GM21825 (cell line): ENCODE measurements around the gene DNHD1.
A peak's percentile ranks its signal among the peaks of the same experiment; 100 is the strongest.

Experiments
- ATAC-seq: cut with Tn5 transposase; IDR thresholded peaks from one replicate; pipeline ENCODE4 v1.9.1; 2021; ENCODE audit warnings: mild to moderate bottlenecking, moderate library complexity; ENCODE audit not compliant: unreplicated experiment

DNHD1 gene

GRCh38 chr11:6609502-6610015 is 112.5 kb downstream of the DNHD1 start:
- no peak for ATAC-seq

GRCh38 chr11:6610591-6610990 is 113.5 kb downstream of the DNHD1 start:
- no peak for ATAC-seq

DNA sequence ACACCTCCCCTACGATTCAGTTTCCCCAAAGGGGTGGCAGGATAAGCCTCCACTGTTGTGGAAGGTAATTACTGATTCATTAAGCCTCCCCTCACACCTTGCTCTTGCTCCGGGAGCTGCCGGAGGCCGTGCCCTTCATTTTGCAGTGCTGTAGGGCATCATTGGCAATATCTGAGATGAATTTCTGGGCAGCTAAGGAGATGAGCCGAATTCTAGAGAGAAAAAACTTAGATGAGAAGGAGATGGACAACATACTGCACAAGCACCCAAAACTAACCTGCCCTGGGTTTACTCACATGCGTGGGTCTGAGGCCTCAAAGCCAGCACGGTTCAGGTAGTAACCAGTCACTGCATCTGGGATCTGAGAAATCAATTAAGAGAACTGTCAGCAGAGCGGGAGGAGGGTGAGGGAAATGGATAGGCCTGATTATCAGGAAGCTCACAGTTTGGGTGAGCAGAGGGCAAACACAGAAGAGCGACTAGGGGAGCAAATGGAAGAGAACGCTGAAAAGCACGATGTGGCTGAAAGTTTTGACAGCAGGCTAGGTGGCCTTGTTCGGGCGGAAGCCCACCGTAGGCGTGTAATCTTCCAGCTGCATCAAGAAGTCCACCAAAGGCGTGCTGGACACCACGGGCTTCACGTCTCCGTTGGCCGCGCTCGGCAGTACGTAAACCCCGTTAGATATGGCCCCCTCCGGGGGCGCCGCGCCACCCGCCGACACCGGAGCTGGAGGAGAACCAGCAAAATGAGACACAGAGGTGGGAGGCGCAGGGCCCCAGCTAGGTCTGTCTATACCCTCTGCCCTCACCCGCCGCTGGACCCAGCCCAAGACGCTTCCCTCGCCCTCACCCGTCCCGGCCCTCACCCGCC is 114.2 kb downstream of the DNHD1 start:
- no peak for ATAC-seq

- ATAC-seq, result peak; percentile 10
These were observed 114.8 kb downstream of the DNHD1 start for GRCh38 chr11:6611963-6612212.

DNA sequence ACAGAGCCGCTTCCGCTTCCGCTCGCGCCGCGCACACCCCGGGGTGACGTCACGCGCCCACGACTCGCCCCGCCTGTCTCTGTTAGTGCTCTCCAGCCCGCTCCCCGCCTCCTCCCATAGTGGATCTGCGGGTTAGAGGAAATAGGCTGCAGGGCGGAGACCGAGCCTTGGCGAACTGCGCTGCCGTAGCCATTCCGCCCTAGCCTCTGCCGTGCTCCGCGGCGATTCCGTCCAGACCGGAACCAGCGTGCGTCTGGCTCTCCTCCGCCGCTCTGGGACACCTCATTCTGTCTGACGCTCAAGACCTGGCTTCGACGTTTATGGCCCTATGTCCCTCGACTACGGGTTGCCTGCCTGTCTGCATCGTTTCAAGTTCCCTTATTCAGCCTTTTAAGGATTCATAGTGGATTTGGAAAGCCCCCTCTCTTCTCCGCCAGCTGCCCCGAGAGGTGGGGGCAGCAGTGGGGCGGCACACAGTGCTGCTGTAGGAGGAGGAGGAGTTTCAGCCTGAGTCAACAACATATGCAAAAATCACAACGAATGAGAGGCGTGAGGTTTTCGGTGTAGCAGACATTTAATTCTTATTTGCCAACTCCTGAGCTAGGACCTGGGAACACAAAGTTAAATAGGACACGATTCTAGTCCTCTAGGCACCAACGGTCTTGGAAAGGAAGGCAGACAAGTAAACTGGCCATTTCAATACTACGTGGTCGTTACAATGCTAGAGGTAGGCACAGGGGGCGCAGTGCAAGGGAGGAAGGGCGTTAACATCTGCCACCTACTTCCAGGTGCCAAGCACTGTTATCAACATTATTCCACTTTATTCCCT is 115.3 kb downstream of the DNHD1 start, which contains the start of gene TAF10:
TAF10 (minus strand) TSS at position 4 of the 829 bp plus-strand sequence. CDS start 27 bp downstream, outside the sequence.
- peak; percentile 87 for ATAC-seq

DNA sequence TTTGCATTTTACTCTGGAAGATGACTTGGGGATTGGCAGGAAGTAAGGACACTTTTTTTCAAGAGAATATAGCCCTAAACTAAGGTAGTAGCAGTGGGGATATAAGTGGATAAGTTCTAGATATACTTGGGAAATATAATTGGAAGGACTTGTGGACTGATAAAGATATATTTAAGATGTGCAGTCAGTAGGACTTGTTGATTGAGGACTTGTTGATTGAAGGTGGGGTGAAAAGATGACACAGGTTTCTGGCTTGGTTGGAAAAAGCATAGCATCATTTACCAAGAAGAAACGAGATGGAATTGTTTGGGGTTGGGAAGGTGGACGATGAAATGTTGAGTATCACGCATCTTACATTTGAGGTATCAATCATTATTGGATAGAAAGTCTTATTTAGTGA is 116.4 kb downstream of the DNHD1 start:
- ATAC-seq, result no peak

GRCh38 chr11:6614446-6614845 is 117.4 kb downstream of the DNHD1 start:
- ATAC-seq, result no peak

DNA sequence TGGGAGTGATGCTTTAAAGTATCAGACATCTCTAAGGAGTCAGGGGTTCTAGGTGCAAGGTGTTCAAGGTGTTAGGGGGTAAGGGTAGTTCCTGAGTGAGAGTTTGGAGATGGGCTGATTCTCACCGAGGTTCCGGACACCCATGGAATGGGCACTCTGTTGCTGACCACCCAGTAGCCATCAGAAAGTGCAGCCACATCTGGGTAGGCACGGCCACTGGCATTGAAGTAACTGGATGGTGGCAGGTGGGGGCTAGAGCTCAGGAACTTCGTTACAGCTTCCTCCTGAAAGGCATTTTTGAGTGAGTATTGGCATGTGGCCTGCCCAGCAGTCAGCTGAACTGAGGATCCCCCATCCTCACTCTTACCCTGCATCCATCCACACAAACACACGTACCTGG is 118.0 kb downstream of the DNHD1 start:
- no peak for ATAC-seq

- ATAC-seq, result no peak
These were observed 119.0 kb downstream of the DNHD1 start for GRCh38 chr11:6615882-6616585.

DNA sequence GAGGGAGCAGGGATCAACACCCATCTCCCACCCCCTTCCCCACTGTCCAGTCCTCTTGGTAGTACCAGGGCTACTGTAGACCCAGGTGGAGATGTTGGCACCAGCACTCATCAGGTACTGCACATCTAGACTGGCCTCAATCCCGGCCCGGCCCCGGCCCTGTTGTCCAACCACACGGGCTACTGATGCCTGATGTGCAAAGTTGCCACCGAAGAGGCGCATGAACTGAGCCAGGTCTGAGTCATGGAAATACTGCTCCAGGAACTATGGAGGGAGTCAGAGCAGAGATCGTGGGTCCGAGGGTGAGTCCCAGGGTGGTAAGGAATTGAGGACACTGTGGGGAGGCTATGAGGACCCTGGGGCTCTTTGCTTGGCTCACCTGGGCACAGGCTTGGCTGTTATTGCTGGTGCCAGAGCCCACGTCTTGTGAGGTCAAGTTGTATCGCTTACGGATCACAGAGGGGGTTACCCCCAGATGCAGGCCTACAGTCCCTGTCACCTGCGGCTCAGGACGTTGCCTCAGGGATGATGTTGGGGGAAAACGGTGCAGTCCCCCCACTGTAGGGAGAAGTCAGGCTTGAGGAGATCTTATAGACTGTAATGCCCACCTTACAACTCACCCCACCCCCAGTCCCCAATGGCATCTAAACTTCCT is 119.6 kb downstream of the DNHD1 start:
- no peak for ATAC-seq

GRCh38 chr11:6617315-6617781 is 120.3 kb downstream of the DNHD1 start:
- no peak for ATAC-seq

- ATAC-seq, result peak; percentile 4
These were observed 121.3 kb downstream of the DNHD1 start for GRCh38 chr11:6618117-6619003.

GRCh38 chr11:6619004-6619745 is 122.1 kb downstream of the DNHD1 start, which contains the start of gene TPP1:
TPP1 (minus strand) TSS chr11:6619422; CDS start chr11:6619400, 22 bp downstream.
- ATAC-seq, result peak; percentile 98

DNA sequence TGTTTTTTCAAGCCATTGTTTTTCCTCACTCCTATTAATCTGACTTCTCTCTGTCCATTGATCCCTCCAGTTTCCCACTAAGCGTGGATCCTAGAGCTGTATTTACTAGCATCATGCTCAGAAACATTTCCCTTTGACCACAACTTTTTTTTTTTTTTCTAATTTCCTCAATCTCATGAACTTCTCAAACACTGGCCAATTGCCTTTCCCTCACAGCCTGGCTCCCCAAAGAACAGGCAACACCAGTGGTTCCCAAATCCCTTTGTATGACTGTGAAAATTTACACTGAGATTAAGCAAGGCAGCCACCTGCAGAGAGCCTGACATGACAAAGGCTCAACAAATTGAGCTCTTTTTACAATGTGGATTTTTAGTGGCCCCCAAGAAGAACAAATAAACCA is 123.6 kb downstream of the DNHD1 start:
- ATAC-seq, result no peak
